NOMO-1 treated with dmso at 0.1 percent for 144 hours (cell line): ENCODE measurements around the gene PBX3.

Experiments
- DNase-seq: peaks from one replicate; lab custom pipeline; 2025; ENCODE audit not compliant: unreplicated experiment; lab: John Stamatoyannopoulos, UW

PBX3 gene

DNA sequence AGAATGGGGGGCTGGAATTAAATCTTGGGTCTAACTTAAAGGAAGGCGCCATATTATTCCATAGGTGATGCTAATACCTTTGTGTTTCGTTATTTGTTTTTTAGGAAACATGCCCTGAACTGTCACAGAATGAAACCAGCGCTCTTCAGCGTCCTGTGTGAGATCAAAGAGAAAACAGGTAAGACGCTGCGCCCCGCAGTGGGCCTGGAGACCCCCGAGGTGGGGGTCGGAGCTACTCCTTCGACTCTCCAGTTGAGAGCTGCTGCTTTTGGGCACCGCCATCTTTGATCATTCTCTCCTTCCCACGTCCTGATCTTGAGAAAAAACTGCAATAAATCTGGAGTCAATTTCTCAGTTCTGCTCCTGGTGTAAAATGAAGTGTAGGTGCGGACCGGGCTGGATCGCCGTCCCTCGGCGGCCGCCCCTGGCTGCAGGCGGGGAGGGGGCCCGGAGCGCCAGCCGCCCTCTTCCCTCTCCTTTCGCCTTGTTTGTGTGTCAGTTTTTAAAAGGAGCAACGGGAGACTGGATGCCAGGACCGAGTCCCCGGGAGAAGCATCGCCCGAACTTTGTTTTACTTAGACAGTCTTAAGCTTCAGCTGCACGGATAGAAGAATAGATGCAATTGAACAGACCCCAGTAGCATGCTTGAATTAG lies 1.4 kb downstream of the PBX3 start:
- no peak for DNase-seq

DNA sequence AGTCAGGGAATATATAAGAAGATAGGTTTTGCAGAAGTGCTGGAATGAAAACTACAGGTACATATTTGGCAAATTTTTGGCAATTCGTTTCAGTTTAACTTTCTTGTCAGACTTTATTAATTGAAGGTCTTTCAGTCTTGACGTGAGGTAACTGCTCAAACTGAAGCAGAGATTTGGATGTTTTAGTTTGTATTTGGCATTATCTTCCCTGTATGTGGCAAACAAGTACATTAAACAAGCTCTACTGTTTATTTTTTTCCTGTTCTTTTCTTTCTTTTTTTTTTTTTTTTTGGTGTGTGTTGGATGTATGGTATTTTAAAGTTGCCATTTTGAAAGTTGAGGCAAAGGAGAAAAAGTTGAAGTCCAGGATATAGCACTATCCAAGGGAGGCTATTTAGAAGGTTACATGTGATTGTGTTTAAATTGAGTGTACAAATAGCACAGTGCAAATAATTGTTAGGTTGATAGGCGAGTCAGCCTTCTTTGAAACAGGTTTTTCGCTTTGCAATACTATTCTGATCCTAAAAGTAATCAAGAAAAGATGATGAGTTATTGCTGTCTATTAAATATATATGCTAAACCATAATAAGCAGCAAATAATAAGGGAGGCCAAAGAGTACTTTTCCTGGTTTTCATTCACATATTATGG lies 2.2 kb downstream of the PBX3 start:
- DNase-seq = no peak

DNA sequence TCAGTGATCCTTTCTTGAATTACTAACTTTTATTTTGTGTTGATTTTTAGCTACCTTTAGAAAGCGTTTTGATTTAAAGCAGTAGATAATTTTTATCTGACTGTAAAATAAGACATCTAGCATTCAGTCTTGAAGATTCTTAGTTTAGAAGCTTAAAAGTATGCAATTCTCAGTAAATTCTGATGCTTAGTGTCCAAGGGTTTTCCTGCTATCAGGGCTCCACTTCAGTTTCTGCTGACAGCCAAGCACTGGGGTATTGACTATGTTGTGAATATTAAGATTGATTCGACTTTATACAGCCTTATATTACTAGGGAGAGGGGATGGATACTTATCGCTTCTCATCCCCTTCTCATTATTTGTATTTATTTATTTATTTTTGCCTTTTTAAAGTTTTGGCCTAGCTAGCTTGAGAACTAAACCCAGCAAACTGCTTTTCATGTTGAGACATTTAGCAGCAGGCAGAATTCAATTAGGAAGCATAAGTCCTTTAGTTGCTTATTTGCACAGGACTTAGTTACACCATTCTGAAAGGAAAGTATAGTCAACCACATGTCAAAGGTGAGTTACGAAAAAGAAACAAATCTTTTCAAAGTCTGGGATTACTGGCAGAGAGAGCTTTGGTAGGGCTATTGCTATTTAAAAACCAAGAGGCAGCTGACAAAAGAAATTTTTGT lies 2.9 kb downstream of the PBX3 start:
- DNase-seq = no peak

- DNase-seq = no peak
Observed at GRCh38 chr9:125750627-125751011, 3.4 kb downstream of the PBX3 start.

DNA sequence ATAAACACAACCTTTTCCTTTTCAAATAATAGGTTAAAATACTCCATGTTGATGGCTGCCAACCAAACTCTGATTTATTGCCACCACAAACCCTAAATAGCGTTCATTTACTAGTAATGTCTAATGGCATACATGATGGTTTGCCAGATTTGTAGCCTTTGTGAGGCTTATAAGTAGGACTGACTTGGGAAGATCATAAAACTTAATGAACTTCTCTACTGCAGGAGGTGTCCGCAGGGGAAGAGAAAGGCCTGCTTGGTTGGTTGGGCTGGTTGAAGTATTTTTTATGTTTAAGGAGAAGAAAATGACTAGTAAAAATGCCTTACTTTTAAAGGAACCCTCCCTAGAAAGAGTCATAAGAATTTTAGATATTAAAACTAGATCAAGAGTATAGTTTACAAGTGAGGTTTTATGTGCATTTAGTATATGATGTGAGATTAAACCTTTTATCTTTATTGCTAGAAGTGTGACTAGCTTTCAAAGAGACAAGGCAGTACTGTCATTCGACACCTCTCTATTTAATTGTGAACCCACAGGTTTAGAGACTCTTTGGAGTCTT lies 5.0 kb downstream of the PBX3 start:
- no peak for DNase-seq

DNA sequence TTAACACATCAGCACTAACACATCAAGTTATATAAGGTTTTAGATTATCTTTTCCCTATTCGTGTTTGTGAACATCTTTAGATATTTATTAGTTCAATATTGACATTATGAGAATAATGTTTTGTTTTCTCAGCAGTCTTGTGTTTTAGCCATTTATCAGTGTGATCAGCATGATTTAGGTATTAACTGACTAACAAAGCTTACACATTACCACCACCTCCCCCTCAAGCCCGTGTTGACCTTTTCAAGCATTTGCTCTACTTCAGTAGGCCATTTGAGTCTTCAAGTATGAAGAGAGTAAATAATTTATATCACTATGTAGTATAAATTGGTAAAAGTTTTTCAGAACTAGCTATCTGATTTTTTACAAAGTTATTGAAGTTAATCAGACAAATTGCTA lies 6.9 kb downstream of the PBX3 start:
- no peak for DNase-seq

DNA sequence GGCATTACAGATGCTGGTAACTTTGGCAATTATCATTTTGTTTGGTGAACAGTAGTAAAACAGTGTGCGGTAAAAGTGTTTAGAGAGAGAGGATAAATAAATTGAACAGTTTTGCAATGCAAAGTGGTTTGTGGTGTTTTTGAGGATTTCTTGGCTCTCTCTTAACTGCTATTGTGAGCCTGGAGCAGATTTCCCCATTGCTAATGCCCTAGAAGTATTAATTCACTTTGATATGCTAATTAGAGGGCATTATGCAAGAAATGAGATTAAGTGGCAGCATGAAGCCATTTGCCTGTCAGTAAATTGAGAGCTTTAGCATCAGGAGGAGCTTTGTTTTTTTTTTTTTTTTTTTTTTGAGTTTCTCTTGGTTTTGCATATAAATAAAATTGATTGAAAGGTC lies 8.2 kb downstream of the PBX3 start:
- no peak for DNase-seq

GRCh38 chr9:125756518-125756917 lies 9.3 kb downstream of the PBX3 start:
- DNase-seq = no peak

- no peak for DNase-seq
Observed at GRCh38 chr9:125757834-125758233, 10.7 kb downstream of the PBX3 start.

DNA sequence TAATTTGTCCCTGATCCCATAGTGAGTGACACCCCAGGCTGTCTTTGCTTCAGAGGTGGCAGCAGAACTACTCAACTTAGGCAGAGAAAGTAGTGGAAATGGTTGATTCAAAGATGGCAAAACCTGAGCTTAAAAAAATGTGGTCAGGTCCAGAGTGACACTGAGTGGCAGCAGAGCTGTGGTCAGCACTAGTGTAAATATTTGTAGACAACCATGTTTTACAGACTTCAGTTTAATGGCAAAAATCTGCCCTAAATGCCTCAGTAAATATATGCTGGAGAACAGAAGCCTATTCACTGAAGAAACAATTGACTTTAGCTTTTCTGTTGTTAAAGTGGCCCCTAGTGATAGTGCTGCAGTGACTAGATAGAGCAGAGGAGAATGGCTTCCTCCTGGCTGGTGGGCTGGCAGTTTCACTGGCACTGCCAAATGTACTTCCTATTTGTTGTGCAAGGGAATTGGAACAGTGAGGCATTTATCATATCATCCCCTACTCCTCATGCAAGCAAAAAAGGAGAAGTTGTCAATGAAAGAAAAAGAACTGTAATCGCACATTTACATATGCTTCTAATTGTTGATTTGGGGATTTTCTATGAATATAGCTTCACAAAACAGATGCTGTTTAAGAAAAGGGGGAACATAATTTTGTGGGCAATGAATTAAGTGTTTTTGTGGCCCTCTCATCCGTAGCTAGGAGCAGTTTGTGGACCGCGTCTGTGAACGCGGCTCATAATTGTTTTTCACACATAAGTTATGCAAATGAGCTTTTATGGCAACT lies 12.0 kb downstream of the PBX3 start:
- peak; percentile 80 for DNase-seq

GRCh38 chr9:125759764-125760129 lies 12.6 kb downstream of the PBX3 start:
- no peak for DNase-seq

DNA sequence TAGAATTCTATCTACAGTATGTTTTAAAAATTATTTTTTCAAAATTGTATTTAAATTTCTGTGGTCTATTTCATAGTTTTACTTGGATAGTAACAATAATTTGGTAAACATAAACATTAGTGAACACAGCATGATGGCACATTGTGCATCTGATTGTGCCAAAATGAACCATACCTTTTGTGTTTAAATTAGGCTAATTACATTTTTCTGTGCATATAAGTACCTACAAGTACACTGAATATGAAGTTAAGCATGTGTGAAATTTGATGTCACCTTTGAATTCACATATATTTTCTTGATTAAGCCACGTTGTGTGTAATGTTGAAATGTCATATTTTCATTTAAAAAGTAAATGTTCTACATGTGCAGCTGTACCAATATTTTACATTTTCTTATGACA lies 13.4 kb downstream of the PBX3 start:
- no peak for DNase-seq

DNA sequence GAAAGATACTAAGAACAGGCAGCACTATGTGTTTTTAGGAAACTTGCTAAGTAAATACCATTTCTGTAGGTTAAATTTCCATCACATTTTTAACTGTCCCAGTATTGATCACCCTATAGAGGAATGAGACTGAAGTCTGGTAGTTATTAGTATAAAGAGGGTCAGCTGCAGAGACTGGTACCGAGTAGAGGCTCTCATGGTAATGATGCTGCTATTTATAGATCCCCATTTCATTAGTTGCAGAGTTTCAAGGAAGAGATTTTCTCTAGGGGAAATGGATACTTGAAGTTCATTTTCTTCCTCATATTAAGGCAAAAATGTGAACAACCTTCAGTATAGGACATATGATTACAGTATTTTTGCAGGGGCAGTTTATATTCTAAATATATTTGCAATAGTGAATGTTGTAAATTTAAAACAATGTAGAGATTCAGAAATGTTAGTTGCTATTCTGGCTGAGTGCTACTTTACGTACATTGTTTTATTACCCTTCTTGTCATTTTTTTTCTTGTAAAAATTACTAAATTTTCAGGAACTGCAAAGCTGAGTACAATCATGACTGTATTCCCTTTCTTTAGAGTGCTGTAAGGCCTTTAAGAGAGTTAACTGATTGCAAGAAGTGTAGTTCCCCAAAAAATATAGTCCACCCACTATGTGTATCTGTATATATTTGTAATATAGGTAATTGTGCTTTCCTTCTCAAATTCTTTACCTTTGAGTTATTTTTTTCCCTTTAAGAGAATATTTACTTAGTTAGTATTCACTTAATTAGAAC lies 14.7 kb downstream of the PBX3 start:
- DNase-seq = no peak

- no peak for DNase-seq
Observed at GRCh38 chr9:125763394-125763801, 16.2 kb downstream of the PBX3 start.

GRCh38 chr9:125764198-125764597 lies 17.0 kb downstream of the PBX3 start:
- no peak for DNase-seq

DNA sequence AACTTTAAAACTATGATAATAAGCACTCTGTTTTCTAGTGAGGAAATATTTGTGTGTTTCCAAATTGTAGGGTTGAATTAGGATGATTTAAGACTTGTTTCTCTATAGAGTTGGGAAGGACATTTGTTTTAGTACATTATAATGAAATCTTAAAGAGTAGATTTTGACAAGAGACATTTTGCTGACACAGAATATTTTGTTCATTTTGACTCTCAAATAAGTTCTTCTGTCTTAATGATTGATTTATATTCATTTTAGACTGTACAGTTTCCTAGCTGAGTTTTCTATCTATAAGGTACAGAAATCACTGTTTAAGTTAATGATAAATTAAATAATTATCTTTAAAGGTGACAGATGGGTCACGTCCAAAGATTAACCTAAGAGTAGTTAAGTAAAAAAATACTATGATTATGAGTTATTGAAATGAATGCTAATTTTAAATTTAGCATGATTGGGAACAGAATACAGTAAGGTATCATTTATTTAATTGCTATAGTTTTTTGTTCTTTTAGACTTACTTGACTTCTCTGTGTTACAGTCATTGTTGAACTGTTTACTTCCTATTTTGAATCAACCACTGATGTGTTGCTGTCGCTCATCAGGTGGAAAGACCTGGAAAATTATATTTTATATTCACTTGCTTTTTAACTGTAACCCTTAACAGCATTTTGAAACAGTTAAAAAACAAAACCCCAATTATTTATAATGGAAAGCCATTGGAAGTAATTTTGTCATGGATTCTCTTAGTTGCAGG lies 19.5 kb downstream of the PBX3 start:
- DNase-seq = no peak

DNA sequence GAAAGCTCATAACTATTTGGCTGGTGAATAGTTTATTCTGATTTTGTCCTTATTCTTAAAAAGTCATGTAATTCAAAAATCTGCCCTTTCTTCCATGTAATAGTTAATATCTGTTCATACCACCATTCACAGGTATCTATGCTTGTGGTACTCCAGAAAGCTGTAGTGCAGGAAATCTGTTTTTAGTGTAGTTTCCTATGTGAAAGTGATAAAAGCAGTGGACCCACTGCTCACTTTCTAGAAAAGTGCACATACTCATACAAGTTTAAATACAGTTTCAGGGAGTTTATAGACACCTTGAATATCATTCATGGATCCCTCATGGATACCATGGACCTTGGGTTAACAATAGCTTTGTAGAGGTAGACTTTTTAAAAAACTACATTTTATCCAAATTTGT lies 20.2 kb downstream of the PBX3 start:
- DNase-seq = no peak

DNA sequence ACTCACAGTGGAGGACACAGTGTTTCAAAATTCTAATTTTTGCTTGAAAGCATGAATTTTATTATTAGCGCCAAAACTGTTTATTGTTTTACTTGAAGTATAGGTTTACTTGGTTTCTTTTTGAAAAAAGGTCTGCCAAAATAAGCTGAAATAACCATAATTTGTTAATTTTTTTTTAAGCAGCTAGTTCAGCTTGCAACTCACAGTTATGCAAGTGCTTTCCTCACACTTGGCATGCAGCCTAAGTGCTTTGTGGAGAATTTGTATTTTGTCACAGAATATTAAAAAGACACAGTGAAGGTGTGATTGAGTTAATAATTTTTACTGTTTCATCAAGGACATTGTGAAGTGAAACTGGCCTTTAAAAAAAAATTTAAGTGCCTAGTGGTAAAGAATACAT lies 21.6 kb downstream of the PBX3 start:
- no peak for DNase-seq

DNA sequence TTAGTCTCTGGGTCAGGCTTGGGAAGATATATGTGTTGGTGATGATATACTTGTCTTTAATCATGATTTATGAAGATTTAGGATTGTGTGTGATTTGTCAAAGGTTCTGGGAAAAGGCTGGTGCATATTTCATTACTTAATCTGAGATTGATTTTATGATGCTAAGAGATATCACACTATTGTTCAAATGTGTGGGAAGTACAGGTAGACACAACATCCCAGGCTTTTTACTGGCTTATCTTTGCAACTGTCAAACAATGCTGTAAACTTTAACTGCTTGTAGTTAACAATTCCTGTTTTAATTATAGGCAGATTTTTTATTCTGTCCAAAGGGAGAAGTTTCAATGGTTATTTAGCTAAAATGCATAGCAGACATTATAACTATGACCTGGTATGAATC lies 23.9 kb downstream of the PBX3 start:
- no peak for DNase-seq

GRCh38 chr9:125772740-125773139 lies 25.6 kb downstream of the PBX3 start:
- no peak for DNase-seq
